K562 (cell line): ENCODE results near the gene MYBPHL. TPM values are rescaled to one million over a fixed set of nuclear protein-coding genes. Genes with fewer than 3 reads are reported as not detected.

Experiments
- ARHGAP35 ChIP-seq: fragments of 450-650 bp; IDR thresholded peaks from 2 replicates; pipeline ENCODE4 v1.6.1; 2018; ENCODE audit not compliant: partially characterized antibody
- CREB3 ChIP-seq: fragments of 450-650 bp; conservative IDR thresholded peaks from 2 replicates; pipeline ENCODE4 v1.6.1; 2016; ENCODE audit warnings: missing genetic modification characterization, low read depth, mild to moderate bottlenecking, missing compliant biosample characterization, moderate library complexity
- DACH1 ChIP-seq: fragments of 450-650 bp; IDR thresholded peaks from 2 replicates; pipeline ENCODE4 v1.6.1; 2018; ENCODE audit not compliant: partially characterized antibody
- ESRRB ChIP-seq: fragments of 250-450 bp; sonication (Bioruptor Pico); IDR thresholded peaks from 2 replicates; pipeline ENCODE4 v1.5.0; 2020; ENCODE audit warnings: mild to moderate bottlenecking, moderate library complexity, borderline replicate concordance
- GATAD2B ChIP-seq: fragments of 450-650 bp; IDR thresholded peaks from 2 replicates; pipeline ENCODE4 v1.6.1; 2017; ENCODE audit warnings: mild to moderate bottlenecking, borderline replicate concordance
- HDAC8 ChIP-seq: fragments of 450-650 bp; IDR thresholded peaks from 2 replicates; pipeline ENCODE4 v1.6.1; 2016; ENCODE audit warnings: mild to moderate bottlenecking, missing genetic modification characterization, moderate library complexity, missing compliant biosample characterization
- HNRNPH1 ChIP-seq: fragments of 200-400 bp; formaldehyde crosslinking; optimal IDR thresholded peaks from 2 replicates; pipeline ENCODE3; 2017; ENCODE audit warnings: low read depth, mild to moderate bottlenecking, low read length, moderate library complexity
- STAT5B ChIP-seq: fragments of 250-450 bp; sonication (Bioruptor Pico); IDR thresholded peaks from 2 replicates; pipeline ENCODE4 v1.8.0; 2021; ENCODE audit warnings: mild to moderate bottlenecking, inconsistent platforms
- TAF9B ChIP-seq: fragments of 450-650 bp; IDR thresholded peaks from 2 replicates; pipeline ENCODE4 v1.6.1; 2018; ENCODE audit warnings: mild to moderate bottlenecking; ENCODE audit not compliant: partially characterized antibody
- THAP7 ChIP-seq: fragments of 250-450 bp; sonication (Bioruptor Pico); IDR thresholded peaks from 2 replicates; pipeline ENCODE4 v1.5.0; 2021
- THRAP3 ChIP-seq: fragments of 450-650 bp; IDR thresholded peaks from 2 replicates; pipeline ENCODE4 v1.6.1; 2016; ENCODE audit warnings: mild to moderate bottlenecking, inconsistent platforms, borderline replicate concordance
- VEZF1 ChIP-seq: fragments of 200-800 bp; sonication (Bioruptor generic); IDR thresholded peaks from 2 replicates; pipeline ENCODE4 v1.6.1; 2017; ENCODE audit warnings: missing genetic modification characterization, missing compliant biosample characterization
- ZBED1 ChIP-seq: IDR thresholded peaks from 2 replicates; pipeline ENCODE4 v1.6.1; 2014
- ZNF639 ChIP-seq, 2 experiments: fragments of 200-800 bp in 1 of 2; sonication (Bioruptor generic) in 1 of 2; sonication (generic) in 1 of 2; formaldehyde crosslinking in 1 of 2; IDR thresholded peaks in 1 of 2; conservative IDR thresholded peaks in 1 of 2; 2 replicates each; pipeline versions ENCODE4 v1.5.0 to v1.6.1; 2016 to 2020; ENCODE audit warnings: missing compliant biosample characterization in 1 of 2, missing genetic modification characterization in 1 of 2, missing genetic modification reagents in 1 of 2
- ZNF830 ChIP-seq: fragments of 250-450 bp; sonication (Bioruptor Pico); IDR thresholded peaks from 2 replicates; pipeline ENCODE4 v1.5.0; 2021; ENCODE audit warnings: mild to moderate bottlenecking
- polyA plus RNA-seq, 8 experiments: library from polyadenylated mRNA; depleted of rRNA in 4 of 8; stranded (reverse) in 5 of 8; unstranded in 3 of 8; fragments of >200 nt; fragmentation: Nextera tagmentation in 2 of 8; fragmentation: Illumina TruSeq in 1 of 8; extraction: Ambion mirVana in 2 of 8; extraction: Trizol in 1 of 8; gene quantifications; 2 replicates each; pipeline versions ENCODE4 v1.2.1 to v1.2.3, GENCODE V29; 2011 to 2014; ENCODE audit warnings: inconsistent platforms in 1 of 8, missing spikeins in 1 of 8
- total RNA-seq, 7 experiments: library from RNA; depleted of rRNA in 6 of 7; stranded (reverse); fragments of >200 nt in 6 of 7; fragmentation: Illumina TruSeq in 2 of 7; extraction: Trizol in 2 of 7; gene quantifications; 2 replicates each; pipeline versions ENCODE4 v1.2.1 to v1.2.3, GENCODE V29; 2011 to 2021; ENCODE audit warnings: low replicate concordance in 1 of 7
- TF ChIP-seq, protein P1 (sequence below): fragments of 450-650 bp; IDR thresholded peaks from 2 replicates; pipeline ENCODE4 v1.6.1; 2016; ENCODE audit warnings: antibody characterized with exemption
- TF ChIP-seq, protein P2 (sequence below), 2 experiments: fragments of 250-450 bp in 1 of 2; fragments of 450-650 bp in 1 of 2; sonication (Bioruptor Pico) in 1 of 2; IDR thresholded peaks; 2 replicates each; pipeline versions ENCODE4 v1.6.1 to v1.8.0; 2016 to 2021; ENCODE audit warnings: mild to moderate bottlenecking in 2 of 2, moderate library complexity in 2 of 2, missing compliant biosample characterization in 1 of 2, missing genetic modification characterization in 1 of 2

The MYBPHL gene
- total and polyA plus RNA-seq, 9 of the 15 experiments (the other 6 are each of a cell fraction or from before 2014, with no cell fraction given): 0.20 to 1.9 (median 0.33) TPM

- TF ChIP-seq ESRRB (CRISPR knock-in tag): no peak
- no peak for TF ChIP-seq THRAP3
- no peak for TF ChIP-seq HNRNPH1
- no peak for TF ChIP-seq THAP7 (CRISPR knock-in tag)
- peak; percentile 62 for TF ChIP-seq DACH1
- TF ChIP-seq, protein P1, sequence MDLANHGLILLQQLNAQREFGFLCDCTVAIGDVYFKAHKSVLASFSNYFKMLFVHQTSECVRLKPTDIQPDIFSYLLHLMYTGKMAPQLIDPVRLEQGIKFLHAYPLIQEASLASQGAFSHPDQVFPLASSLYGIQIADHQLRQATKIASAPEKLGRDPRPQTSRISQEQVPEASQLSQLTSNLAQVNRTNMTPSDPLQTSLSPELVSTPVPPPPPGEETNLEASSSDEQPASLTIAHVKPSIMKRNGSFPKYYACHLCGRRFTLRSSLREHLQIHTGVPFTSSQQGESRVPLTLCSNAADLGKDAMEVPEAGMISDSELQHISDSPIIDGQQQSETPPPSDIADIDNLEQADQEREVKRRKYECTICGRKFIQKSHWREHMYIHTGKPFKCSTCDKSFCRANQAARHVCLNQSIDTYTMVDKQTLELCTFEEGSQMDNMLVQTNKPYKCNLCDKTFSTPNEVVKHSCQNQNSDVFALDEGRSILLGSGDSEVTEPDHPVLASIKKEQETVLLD: 0 out of 2 replicates have a peak, but pooled peaks have one; percentile 12
- no peak for TF ChIP-seq ARHGAP35
- TF ChIP-seq TAF9B: no peak
- TF ChIP-seq ZBED1: 0 out of 2 replicates have a peak, but pooled peaks have one; percentile 44
- TF ChIP-seq GATAD2B: no peak
- TF ChIP-seq, protein P2, sequence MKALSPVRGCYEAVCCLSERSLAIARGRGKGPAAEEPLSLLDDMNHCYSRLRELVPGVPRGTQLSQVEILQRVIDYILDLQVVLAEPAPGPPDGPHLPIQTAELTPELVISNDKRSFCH (CRISPR knock-in tag; IDR thresholded peaks at IDR 0.05): no peak
- TF ChIP-seq, protein P2 (tag; IDR thresholded peaks at IDR 0.05): peak; percentile 38; the same call in 1 of the 2 replicates
- TF ChIP-seq HDAC8 (tag): no peak
- TF ChIP-seq CREB3 (tag): no peak
- TF ChIP-seq STAT5B: no peak
- TF ChIP-seq ZNF639 (CRISPR knock-in tag; conservative IDR thresholded peaks at IDR 0.05 in 1 of 2, IDR thresholded peaks at IDR 0.05 in 1 of 2): peak in 1 of 2 experiments; percentile 60; a peak in 1 of 4 replicates
- TF ChIP-seq ZNF830: no peak
- TF ChIP-seq VEZF1 (CRISPR knock-in tag): peak; percentile 44
Observed at GRCh38 chr1:109253803-109254620, 52.8 kb downstream of the MYBPHL start (continued).
